Measurements from ENCODE around the gene CRYGD.

DNA sequence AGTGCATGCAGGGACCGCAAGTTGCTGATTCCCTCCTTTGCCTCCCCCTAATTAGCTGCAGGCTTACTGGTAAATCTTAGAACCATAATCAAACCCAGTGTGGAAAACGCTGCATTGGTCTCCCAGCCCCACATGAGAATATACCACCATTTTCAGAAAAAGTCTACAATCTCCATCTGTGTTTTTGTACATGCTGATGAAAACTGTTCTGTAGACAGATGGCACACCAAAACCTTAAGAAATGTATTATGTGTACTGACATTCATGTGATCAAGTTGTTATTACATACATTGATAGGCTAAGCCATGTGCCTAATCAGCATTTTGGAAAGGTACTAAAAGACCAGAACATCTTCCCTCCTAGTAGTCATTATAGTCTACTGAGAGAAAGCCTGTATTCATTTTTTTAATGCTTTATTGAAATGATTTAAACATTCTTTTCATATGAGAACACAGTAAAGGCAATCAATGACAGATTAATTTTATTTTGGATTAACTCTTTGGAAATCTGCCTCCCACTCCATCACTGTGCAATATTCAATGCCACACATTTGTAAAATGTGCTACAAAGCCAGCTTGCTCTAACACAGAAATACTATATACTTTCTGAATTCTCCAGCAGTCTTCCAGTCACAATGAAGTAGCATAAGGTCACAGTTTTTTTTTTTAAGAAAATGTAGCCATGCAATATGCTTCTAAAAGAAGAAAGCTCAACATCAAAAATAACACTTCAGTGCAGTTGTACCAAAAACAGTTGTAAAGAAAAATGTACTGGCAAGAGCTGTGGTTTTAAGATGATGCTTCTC, 40.8 kb upstream of the CRYGD start:
- TF ChIP-seq ZNF776 (CRISPR knock-in tag; IDR thresholded peaks at IDR 0.05) (no peak), CEBPG (CRISPR knock-in tag; IDR thresholded peaks at IDR 0.05) (no peak), CTCF (CRISPR knock-in tag; IDR thresholded peaks at IDR 0.05) (no peak), NR1H2 (CRISPR knock-in tag; IDR thresholded peaks at IDR 0.05; ENCODE audit: borderline replicate concordance, low read depth) (no peak)
- TF ChIP-seq, protein P1, sequence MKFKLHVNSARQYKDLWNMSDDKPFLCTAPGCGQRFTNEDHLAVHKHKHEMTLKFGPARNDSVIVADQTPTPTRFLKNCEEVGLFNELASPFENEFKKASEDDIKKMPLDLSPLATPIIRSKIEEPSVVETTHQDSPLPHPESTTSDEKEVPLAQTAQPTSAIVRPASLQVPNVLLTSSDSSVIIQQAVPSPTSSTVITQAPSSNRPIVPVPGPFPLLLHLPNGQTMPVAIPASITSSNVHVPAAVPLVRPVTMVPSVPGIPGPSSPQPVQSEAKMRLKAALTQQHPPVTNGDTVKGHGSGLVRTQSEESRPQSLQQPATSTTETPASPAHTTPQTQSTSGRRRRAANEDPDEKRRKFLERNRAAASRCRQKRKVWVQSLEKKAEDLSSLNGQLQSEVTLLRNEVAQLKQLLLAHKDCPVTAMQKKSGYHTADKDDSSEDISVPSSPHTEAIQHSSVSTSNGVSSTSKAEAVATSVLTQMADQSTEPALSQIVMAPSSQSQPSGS (CRISPR knock-in tag; IDR thresholded peaks at IDR 0.05), result no peak

Data from HepG2 (cell line).